Measurements from ENCODE around the gene MPV17.
"Not testable (repeated sequence)": the region's sequence is repeated elsewhere in the genome, so short reads cannot be mapped to it uniquely, and the experiment has no call there.

Gene MPV17

GRCh38 chr2:27306573-27307286 lies 16.2 kb downstream of the MPV17 start:
- peak; percentile 56 for DNase-seq (ENCODE audit: low spot score)

GRCh38 chr2:27306136-27306535 lies 16.8 kb downstream of the MPV17 start:
- no peak for DNase-seq (ENCODE audit: low spot score)
- in situ Hi-C loops (cut with MboI; ENCODE audit: low sequenced_read_pairs, unreplicated experiment), result no loop called here
- no peak for TF ChIP-seq CTCF (IDR thresholded peaks at IDR 0.05; ENCODE audit: borderline replicate concordance, control extremely low read depth, extremely low read depth, insufficient read depth, missing control alignments)

More at GRCh38 chr2:27306573-27307286, 16.2 kb downstream of the MPV17 start:
- TF ChIP-seq CTCF (IDR thresholded peaks at IDR 0.05; ENCODE audit: borderline replicate concordance, control extremely low read depth, extremely low read depth, insufficient read depth, missing control alignments), result no peak
- in situ Hi-C loops (cut with MboI; ENCODE audit: low sequenced_read_pairs, unreplicated experiment), result no loop called here

GRCh38 chr2:27305516-27305915 lies 17.4 kb downstream of the MPV17 start:
- no peak for DNase-seq (ENCODE audit: low spot score)
- no peak for TF ChIP-seq CTCF (IDR thresholded peaks at IDR 0.05; ENCODE audit: borderline replicate concordance, control extremely low read depth, extremely low read depth, insufficient read depth, missing control alignments)
- in situ Hi-C loops (cut with MboI; ENCODE audit: low sequenced_read_pairs, unreplicated experiment), result no loop called here

GRCh38 chr2:27304488-27305240 lies 18.2 kb downstream of the MPV17 start:
- in situ Hi-C loops (cut with MboI; ENCODE audit: low sequenced_read_pairs, unreplicated experiment), result no loop called here
- no peak for DNase-seq (ENCODE audit: low spot score)
- no peak for TF ChIP-seq CTCF (IDR thresholded peaks at IDR 0.05; ENCODE audit: borderline replicate concordance, control extremely low read depth, extremely low read depth, insufficient read depth, missing control alignments)

- peak; percentile 76 for DNase-seq (ENCODE audit: low spot score)
- in situ Hi-C loops (cut with MboI; ENCODE audit: low sequenced_read_pairs, unreplicated experiment), result no loop called here
- peak; percentile 82 for TF ChIP-seq CTCF (IDR thresholded peaks at IDR 0.05; ENCODE audit: borderline replicate concordance, control extremely low read depth, extremely low read depth, insufficient read depth, missing control alignments)
These were observed 19.5 kb downstream of the MPV17 start for GRCh38 chr2:27303093-27304025.

- DNase-seq (ENCODE audit: low spot score); in situ Hi-C loops (cut with MboI; ENCODE audit: low sequenced_read_pairs, unreplicated experiment): not testable (repeated sequence)
These were observed 22.3 kb downstream of the MPV17 start for GRCh38 chr2:27300606-27301005.

Measured in GM13976 (cell line).